GM12892 (cell line): Measurements from ENCODE around the gene CFAP53. TPM values are rescaled to one million over a fixed set of nuclear protein-coding genes. Genes with fewer than 3 reads are reported as not detected.
"Not testable (repeated sequence)": the region's sequence is repeated elsewhere in the genome, so short reads cannot be mapped to it uniquely, and the experiment has no call there.

Source experiments
- DNase-seq: peaks from one replicate; pipeline ENCODE4 v3.0.0; 2011; ENCODE audit not compliant: insufficient read length
- FAIRE-seq: peaks from 2 replicates; lab custom pipeline; 2011; peaks lifted over from hg19 to GRCh38; lab: Jason Lieb, UNC
- POLR2A ChIP-seq: IDR thresholded peaks from 2 replicates; pipeline ENCODE4 v1.6.1; 2011; ENCODE audit warnings: low read depth, low read length, control low read depth
- POLR2AphosphoS5 ChIP-seq: IDR thresholded peaks from 2 replicates; pipeline ENCODE4 v1.6.1; 2011; ENCODE audit warnings: low read depth, low read length, control low read depth
- TAF1 ChIP-seq: IDR thresholded peaks from 2 replicates; pipeline ENCODE4 v1.6.1; 2011; ENCODE audit warnings: low read depth, mild to moderate bottlenecking, control low read depth, low read length, borderline replicate concordance
- polyA plus RNA-seq: library from polyadenylated mRNA; unstranded; fragments of >200 nt; gene quantifications from one replicate; pipeline ENCODE4 v1.2.1, GENCODE V29; 2012; ENCODE audit warnings: missing spikeins, inconsistent platforms; ENCODE audit not compliant: missing spikeins

CFAP53 gene
- polyA plus RNA-seq = 0.23 TPM

DNA sequence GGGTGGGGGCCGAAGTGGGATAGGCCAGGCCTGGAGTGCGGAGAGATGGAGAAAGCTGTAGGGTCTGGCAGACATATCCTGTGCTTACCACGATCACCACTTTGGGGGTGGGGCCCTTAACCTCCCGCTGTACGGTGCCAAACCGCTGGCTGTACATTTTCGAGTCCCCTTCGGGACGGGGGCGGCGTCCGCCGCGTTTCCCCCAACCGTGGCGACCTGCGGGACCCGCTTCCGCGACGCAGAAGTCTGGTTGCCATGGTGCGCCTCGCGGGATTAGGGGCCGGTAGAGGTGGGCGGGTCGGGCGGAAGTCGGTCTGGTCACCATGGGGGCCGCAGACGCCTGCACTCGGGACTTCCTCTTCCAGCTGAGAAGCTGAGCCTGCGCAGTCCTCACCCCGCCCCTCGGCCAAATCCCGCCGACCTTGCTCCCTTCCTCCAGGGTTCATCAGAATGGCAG is at the start of gene CFAP53:
CFAP53 (minus strand) TSS at position 248 of the 457 bp plus-strand sequence; CDS start at position 157, 91 bp downstream.
- TF ChIP-seq POLR2AphosphoS5 (peak; percentile 59; the same call in 1 of the 2 replicates), POLR2A (peak; percentile 60; the same call in 1 of the 2 replicates), TAF1 (no peak)
- FAIRE-seq (peak; percentile 99), DNase-seq (peak; percentile 90)

DNA sequence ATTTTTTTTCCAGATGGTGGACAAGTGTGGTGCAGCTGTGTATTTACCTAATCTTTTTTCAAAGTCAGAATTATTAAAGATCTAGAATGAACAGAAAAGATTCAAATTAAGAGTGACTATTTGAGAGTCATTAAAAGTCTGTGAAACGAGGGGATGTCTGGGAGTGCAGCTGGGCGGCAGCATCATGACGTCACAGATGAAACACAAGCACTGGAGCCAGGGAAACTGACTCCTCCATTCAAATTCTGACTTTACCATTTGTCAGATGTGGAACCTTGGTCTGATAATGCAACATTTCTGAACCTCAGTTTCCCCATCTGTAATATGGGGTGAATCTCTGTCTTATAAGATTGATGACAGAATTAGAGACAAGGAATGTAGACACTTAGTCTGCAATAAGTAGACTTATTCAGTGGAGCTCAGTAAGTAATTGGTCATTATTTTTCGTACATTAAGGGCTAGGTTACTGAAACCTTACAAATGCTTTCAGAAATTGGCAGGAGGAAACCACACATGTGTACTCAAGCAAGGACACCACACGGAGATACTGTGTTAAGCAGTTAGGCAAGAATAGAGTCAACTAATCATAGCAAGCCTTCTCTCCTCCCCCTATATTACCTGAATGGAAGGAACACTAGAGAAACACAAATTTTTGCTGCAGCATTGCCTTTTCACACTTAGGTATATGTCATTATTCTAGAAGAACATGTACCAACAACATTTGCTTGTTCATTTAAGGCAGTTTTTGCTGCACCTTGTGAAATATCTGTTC is 49.0 kb upstream of the CFAP53 start:
- TF ChIP-seq POLR2AphosphoS5 = no peak
- no peak for TF ChIP-seq POLR2A
- no peak for TF ChIP-seq TAF1
- DNase-seq (peak; percentile 19), FAIRE-seq (peak; percentile 97)

DNA sequence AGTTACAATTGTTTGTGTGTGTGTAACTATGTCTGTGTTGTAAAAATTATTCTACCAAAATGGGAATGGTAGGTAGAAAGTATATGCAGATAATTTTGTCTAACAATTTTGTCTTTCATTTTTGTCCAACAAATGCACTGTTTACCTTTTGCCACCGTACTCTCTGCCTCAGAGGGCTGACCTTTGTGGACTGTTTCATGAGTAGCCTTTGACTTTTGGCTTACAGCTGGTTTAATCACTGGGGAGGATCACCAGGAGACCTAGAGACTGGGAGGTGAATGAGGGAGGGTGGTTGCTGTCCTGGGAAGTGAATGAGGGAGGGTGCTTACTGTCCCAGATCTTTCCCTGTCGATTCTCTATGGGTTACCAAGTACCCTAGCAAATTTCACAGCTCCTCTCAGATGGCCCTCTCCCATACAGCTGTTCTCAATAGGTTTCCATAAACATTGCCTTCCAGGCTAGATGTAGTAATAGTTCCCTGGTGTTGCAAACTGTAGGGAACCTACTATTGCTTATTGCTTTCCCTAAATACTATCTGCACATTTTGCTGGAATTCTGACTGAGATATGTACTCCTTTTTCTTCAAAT is 47.7 kb upstream of the CFAP53 start:
- FAIRE-seq = peak; percentile 87

GRCh38 chr18:50313031-50313607 is 46.8 kb upstream of the CFAP53 start:
- FAIRE-seq (no peak), DNase-seq (no peak)
- no peak for TF ChIP-seq TAF1
- TF ChIP-seq POLR2AphosphoS5 = 0 out of 2 replicates have a peak, but pooled peaks have one; percentile 34
- peak; percentile 19; the same call in 1 of the 2 replicates for TF ChIP-seq POLR2A

More for the DNA sequence above, 47.7 kb upstream of the CFAP53 start:
- no peak for TF ChIP-seq POLR2A
- no peak for DNase-seq

GRCh38 chr18:50312296-50313030 is 46.2 kb upstream of the CFAP53 start:
- DNase-seq (no peak), FAIRE-seq (peak; percentile 98)
- TF ChIP-seq POLR2AphosphoS5 = peak; percentile 8; the same call in 1 of the 2 replicates
- TF ChIP-seq TAF1 = no peak

- FAIRE-seq = peak; percentile 89
- DNase-seq = no peak
- TF ChIP-seq TAF1 (no peak), POLR2AphosphoS5 (no peak), POLR2A (no peak)
These were observed 45.4 kb upstream of the CFAP53 start for GRCh38 chr18:50311650-50312049.

GRCh38 chr18:50310080-50310479 is 43.8 kb upstream of the CFAP53 start:
- TF ChIP-seq POLR2A (no peak), POLR2AphosphoS5 (no peak), TAF1 (no peak)
- no peak for DNase-seq
- FAIRE-seq = no peak

DNA sequence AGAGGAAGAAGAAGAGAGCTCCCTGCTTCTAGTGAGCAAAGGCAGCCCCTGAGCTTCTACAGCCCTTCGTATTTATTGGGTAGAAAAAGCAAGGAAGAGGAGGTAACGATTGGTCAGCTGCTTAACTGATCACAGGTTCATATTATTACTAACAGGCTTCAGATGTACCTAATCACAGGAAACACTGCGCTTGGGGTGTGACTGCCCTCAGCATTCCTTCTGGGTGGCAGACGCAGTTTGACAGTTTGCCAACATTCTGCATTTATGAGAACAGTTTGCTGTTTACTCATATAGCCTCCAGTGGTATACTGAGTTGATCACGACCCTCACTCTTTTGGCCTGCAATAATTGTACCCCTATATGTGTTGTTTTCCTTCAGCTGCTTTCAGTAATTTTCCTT is 42.6 kb upstream of the CFAP53 start:
- FAIRE-seq = peak; percentile 73
- DNase-seq = not testable (repeated sequence)

DNA sequence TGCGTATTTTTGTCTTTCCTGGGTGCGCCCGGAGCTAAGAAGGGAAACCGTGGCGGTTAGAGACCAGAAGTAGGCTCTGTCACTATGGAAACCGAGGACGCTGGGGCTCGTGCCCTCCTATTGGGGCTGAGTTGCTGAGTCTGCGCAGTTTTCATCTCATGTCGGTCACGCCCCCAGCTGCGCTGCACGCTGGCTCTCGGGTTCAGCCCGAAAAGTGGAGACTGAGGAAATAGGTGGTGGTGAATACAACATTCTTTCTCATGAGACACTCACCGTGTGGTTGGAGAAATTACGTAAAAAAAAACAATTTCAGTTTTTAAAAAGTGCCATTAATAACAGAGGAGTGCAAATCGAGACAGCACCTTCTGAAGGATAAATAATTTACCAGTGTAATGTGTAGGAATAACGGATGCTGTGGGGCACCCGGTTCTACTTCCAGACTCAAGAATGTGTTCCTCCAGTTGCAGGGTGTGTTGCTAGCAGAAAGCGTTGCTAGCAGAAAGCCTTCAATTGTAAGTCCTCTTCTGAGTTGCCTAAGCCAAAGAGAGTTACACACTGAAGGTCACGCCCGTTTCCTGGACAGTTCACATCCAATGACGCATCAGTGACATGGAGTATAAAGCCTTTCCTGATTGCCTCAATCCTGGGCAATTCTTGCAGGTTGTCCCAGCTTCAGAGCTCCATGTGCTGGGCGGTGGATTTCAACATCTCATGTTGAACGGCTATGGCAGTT is 41.6 kb upstream of the CFAP53 start:
- peak; percentile 98 for FAIRE-seq
- no peak for TF ChIP-seq POLR2A
- TF ChIP-seq POLR2AphosphoS5 = no peak
- TF ChIP-seq TAF1 = no peak
- DNase-seq = peak; percentile 70

DNA sequence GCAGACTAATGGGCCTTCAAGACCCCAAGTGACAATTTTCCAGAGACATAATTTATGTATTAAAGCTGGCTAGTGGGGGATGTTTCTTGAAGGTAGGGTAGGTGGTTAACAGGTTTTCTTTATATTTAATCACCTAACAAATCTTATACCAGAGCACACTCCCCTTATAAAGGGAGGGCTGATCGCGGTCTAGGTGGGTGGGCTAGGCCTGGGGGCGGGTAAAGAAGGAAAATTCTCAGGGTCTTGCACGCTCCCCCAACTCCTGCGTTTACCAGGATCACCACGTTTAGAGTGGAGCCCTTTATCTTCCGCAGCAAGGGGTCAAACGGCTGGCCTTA is 41.1 kb upstream of the CFAP53 start:
- TF ChIP-seq POLR2AphosphoS5 (no peak), TAF1 (no peak), POLR2A (no peak)
- DNase-seq = no peak
- no peak for FAIRE-seq

DNA sequence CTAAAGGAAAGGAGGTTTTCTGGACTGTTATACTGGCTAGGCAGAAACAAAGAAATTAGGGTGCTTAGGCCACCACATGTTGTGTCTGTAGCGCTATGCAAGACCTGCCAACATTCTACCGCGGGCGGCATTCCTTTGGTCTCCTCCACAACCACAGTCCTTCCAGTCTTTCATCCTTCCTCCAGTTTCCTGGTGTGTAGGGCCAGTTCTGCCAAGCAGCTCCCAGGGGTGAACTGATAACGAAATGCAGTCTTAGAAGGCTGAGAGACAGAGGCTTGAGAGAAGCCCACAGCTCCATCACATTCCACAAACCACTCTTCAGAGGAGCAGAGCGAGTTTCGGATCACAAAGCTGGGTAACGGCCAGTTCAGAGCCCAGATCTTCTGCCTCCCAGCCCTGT is 40.6 kb upstream of the CFAP53 start:
- TF ChIP-seq TAF1 = no peak
- no peak for TF ChIP-seq POLR2AphosphoS5
- TF ChIP-seq POLR2A = no peak
- DNase-seq (no peak), FAIRE-seq (no peak)
